Effector CD8-positive, alpha-beta T cell (primary cell): Measurements from ENCODE around the gene GAL3ST1.
"Not testable (repeated sequence)": the region's sequence is repeated elsewhere in the genome, so short reads cannot be mapped to it uniquely, and the experiment has no call there.

ENCODE experiments used
- DNase-seq: peaks from one replicate; lab custom pipeline; 2025; lab: John Stamatoyannopoulos, UW

GAL3ST1 gene

DNA sequence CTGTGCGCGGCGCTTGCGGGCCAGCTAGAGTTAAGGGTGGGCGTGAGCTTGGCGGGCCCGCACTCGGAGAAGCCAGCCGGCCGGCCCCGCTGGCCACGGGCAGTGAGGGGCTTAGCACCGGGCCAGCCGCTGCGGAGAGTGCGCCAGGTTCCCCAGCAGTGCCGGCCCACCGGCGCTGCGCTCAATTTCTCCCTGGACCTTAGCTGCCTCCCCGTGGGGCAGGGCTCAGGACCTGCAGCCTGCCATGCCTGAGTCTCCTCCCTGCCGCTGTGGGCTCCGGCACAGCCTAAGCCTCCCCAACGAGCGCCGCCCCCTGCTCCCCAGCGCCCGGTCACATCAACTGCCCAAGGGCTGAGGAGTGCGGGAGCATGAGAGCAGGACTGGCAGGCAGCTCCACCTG lies 22.4 kb upstream of the GAL3ST1 start:
- no peak for DNase-seq

- DNase-seq: no peak
Measured at GRCh38 chr22:30596199-30596598, 21.7 kb upstream of the GAL3ST1 start.

DNA sequence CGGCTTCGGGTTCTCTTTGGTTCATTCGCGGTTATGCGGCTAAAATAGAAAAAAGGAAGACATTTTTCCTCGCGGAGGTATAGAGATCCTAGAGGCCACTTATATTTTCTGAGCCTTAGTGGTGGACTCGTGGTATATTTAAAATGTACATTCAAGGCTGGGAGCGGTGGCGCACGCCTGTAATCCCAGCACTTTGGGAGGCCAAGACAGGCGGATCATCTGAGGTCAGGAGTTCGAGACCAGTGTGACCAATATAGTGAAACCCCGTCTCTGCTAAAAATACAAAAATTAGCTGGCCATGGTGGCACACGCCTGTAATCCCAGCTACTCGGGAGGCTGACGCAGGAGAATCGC lies 17.9 kb upstream of the GAL3ST1 start:
- DNase-seq: not testable (repeated sequence)

DNA sequence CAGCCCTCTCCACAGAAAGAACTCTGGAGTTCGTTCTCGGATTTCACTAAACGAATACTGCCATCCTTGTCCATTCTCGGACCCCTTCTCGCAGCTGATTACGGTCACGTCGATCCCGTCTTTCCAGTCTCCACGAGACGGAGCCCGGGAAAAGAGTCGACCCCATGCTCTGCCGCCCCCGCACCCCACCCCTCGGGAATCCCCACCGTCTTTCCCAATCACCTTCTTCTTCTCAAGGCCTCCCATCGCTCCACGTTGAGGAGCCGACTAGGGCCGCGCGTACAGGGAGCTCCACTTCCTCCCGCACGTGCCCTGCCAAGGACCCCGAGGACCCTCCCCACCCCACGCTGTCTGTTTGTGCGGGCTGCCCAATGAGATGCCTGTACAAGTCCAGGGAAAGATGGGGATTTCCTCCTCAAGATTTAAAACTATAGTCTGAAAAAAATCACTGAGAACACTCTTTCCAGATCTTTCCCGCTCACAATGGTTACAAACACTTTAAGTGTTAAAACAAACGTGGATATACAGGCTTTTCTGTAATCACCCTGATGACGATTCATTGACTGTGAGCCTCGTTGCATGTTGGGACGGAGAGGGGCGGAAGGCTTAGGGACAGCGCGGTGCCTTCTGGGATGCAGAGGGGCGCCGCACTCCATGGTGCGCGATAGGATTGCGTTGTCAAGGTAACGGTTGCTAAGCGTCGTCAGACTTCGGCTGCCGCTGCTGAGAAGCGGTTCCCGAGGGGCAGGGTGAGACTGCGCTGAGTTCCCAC lies 17.3 kb upstream of the GAL3ST1 start, which contains the start of gene PES1:
TSS of gene PES1 (minus strand) at position 323 of the 772 bp plus-strand sequence. CDS start at position 246, 77 bp downstream.
- DNase-seq: peak; percentile 88

GRCh38 chr22:30591191-30591587 lies 16.7 kb upstream of the GAL3ST1 start:
- DNase-seq: no peak

DNA sequence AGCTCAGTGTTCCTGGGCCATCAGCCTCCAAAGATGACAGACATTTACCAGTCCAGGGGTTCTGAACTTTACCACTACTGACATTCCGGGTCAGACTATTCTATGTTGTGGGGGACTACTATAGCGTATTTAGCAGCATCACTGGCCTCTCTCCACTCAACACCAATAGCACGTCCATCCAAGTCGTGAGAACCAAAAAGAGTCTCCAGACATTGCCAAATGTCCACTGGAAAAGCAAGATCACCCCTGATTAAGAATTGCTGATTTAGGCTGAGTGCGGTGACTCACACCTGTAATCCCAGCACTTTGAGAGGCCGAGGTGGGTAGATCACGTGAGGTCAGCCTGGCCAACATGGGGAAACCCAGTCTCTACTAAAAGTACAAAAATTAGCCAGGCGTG lies 11.9 kb upstream of the GAL3ST1 start:
- no peak for DNase-seq

DNA sequence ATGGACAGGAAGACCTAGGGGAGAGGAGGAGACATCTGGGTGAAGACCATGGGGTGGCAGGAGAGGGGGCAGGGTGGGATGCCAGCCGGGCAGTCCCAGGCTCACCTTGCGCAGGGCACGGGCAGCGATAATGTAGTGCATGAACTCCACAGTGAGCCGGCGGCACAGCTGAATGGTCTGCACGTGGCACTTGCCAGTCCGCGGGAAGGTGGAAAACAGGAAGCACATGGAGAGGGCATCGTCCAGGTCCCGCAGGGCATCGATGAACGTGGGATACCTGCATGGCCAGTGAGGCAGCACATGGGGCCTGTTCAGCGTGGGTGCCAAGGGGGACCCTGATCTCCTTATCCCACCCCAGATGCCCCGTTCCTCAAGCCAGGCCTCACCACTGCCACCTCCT lies 10.0 kb upstream of the GAL3ST1 start:
- no peak for DNase-seq

GRCh38 chr22:30582788-30583545 lies 8.5 kb upstream of the GAL3ST1 start:
- DNase-seq: no peak

GRCh38 chr22:30582051-30582450 lies 7.6 kb upstream of the GAL3ST1 start:
- no peak for DNase-seq

- DNase-seq: no peak
Measured at GRCh38 chr22:30580896-30581295, 6.4 kb upstream of the GAL3ST1 start.

DNA sequence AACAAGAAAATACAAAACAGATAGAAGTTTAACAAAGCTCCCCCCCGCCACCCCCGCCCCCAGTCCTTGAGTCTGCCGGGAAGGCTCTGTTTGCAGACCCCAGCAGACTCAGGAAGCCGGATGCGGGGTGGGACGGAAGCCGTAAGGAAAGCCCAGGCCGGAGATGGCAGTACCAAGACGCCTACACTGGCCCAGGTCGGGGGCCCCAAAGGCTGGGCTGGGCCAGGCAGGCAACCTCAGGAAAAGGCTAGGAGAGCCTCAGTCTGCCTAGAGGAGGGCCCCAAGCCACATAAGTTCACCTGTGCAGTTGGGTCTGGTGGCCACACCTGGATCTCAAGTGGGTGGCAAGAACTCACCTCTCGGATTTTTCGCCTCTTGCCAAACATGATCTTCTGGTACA lies 4.0 kb upstream of the GAL3ST1 start:
- DNase-seq: no peak

DNA sequence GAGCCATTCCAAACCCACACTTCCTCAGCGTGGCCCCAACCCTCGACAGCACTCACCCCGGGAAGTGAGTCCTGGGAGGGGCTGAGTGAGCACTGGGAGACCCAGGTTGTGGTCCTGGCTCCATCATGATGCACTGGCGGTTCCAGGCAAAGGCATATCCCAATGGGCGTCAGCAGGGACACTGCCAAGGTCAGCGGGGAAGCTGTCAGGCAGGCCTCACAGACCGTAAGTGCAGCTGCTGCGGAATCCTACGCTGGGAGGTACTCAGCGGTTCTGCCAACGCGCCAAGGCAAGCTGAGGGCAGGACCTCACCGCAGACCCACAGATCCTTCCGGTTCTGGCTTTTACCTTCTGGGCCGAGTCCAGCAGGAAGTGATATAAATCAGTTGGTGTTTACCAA lies 1.4 kb upstream of the GAL3ST1 start:
- no peak for DNase-seq

DNA sequence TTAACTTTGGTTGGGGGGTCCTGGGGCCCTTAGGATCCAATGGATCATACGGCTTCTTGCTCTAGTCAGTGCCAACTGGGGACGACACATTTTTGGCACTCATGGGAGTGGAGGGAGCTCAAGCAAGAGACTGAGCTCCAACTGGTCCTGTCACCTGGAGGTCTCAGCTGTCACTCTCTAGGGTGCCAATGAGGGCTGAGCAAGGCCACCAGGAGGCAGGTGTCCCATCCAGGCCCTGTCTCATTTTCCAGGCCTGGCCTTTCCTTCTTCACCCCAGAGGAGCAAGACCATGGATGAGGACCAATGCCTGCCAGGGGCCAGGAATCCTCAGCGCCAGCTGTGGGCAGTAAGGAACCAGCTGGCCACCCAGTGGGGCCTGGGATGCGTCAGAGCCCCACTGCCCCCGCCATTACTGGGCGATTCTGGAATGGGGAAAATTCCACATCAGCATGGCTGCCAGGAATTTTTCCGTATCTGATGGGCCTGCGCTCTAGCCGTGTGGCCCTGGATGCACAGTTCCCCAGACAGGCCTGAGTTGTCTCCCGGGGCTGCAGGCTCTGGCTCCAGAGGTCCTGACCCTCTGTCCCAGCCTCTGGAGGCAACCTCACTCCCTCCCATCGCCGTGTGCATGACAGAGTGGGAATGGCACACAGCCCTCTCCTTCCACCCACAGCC lies 669 bp upstream of the GAL3ST1 start:
- DNase-seq: no peak

DNA sequence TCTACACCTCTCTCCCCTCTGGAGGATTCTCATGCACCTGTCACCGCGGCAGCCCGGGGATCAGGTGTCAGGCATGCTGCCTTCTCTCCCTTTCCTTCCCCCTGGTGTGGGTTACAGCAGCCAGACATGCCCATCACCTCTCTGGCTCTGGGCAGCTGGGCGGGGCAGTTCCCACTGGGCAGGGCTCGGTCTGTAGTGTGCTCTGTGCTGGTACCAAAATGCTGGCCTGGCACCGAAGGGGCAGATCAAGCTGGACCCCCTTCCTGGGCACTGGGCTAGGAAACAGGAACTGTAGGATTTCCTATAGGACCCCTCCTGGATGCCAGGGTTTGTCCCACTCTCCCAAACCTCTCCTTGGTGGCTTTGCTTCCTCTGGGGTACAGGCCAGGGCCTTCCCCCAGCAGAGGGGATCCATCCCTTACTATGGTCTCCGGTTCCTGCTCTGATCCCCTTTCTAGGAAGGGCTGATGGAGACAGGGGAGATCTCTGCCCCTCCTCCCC lies 821 bp downstream of the GAL3ST1 start:
- DNase-seq: no peak

- no peak for DNase-seq
Measured at GRCh38 chr22:30572840-30573593, 1.4 kb downstream of the GAL3ST1 start.

- no peak for DNase-seq
Measured at GRCh38 chr22:30572210-30572609, 2.3 kb downstream of the GAL3ST1 start.

DNA sequence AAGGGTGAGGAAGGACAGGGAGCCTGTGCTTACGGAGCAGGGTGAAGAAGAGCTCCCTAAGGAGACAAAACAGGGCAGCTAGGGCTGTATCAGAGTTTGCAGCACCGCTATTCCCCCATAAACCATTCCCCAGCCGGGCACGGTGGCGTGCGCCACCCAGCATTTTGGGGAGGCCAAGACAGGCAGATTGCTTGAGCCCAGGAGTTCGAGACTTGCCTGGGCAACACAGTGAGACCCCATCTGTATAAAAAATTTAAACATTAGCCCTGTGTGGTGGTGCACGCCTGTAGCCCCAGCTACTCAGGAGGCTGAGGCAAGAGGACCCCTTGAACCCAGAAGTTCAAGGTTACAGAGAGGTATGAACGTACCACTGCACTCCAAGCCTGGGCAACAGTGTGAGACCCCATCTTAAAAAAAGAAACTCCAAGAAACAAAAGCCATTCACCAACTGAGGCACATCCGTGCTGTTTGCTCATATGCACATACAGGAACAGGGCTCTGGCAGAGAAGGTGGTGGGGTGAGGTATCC lies 4.7 kb downstream of the GAL3ST1 start:
- DNase-seq: no peak

GRCh38 chr22:30568137-30568805 lies 6.2 kb downstream of the GAL3ST1 start:
- no peak for DNase-seq

DNA sequence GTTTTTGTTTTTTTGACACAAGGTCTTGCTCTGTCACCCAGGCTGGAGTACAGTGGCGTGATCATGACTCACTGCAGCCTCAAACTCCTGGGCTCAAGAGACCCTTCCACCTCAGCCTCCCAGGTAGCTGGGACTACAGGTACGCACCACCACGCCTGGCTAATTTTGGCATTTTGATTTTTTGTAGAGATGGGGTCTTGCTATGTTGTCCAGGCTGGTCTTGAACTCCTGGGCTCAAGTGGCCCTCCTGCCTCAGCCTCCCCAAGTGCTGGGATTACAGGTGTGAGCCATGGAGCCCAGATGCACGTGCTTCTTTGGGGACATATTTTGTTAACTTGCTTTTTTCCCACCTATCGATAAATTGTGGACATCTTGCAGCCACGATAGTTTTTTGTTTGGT lies 7.2 kb downstream of the GAL3ST1 start:
- DNase-seq: not testable (repeated sequence)

GRCh38 chr22:30566125-30566524 lies 8.3 kb downstream of the GAL3ST1 start:
- DNase-seq: no peak

GRCh38 chr22:30565341-30565740 lies 9.1 kb downstream of the GAL3ST1 start:
- no peak for DNase-seq
